B cell (primary cell): ENCODE data around the gene FRK. TPM values are rescaled to one million over a fixed set of nuclear protein-coding genes. Genes with fewer than 3 reads are reported as not detected.

ENCODE experiments used
- ATAC-seq: fragments of 200-7000 bp; cut with Tn5 transposase; one replicate; pipeline ENCODE4 v1.10.0; 2021; ENCODE audit warnings: low read depth, mild to moderate bottlenecking, moderate number of reproducible peaks, moderate library complexity
- CTCF ChIA-PET: fragments of 350-600 bp; sonication (Branson Sonifier 250); formaldehyde crosslinking; loops from one replicate; lab custom pipeline; 2021; ENCODE audit warnings: antibody characterized with exemption, inconsistent platforms; lab: Charles Lee
- POLR2A ChIA-PET: fragments of 350-600 bp; sonication (Branson Sonifier 250); formaldehyde crosslinking; loops from one replicate; lab custom pipeline; 2021; ENCODE audit warnings: antibody characterized with exemption; lab: Charles Lee
- DNase-seq: peaks from one replicate; pipeline ENCODE4 v3.0.0; 2013
- H2AFZ ChIP-seq: 2 replicates; pipeline ENCODE4 v1.6.1; 2012; ENCODE audit warnings: mild to moderate bottlenecking, low read depth, low read length; ENCODE audit not compliant: insufficient read depth, poor library complexity, severe bottlenecking
- H3K27ac ChIP-seq, 2 donors: 1 replicate in 1 of 2; 2 replicates in 1 of 2; pipeline ENCODE4 v1.5.1; 2012 to 2013; ENCODE audit warnings: low read length in 2 of 2, mild to moderate bottlenecking in 2 of 2, moderate library complexity in 1 of 2
- H3K27me3 ChIP-seq, 4 experiments: fragments of 200-600 bp in 1 of 4; sonication (generic) in 1 of 4; replicated peaks in 1 of 4; 1 replicate in 2 of 4; 2 replicates in 2 of 4; pipeline versions ENCODE4 v1.6.1 to v1.7.0; 2013 to 2016; ENCODE audit warnings: low read length in 3 of 4, mild to moderate bottlenecking in 2 of 4, mixed read lengths in 1 of 4, moderate library complexity in 1 of 4; ENCODE audit not compliant: insufficient read depth in 4 of 4, control insufficient read depth in 3 of 4; ENCODE audit errors: control extremely low read depth in 1 of 4
- H3K36me3 ChIP-seq, 2 experiments: replicated peaks in 1 of 2; 1 replicate in 1 of 2; 2 replicates in 1 of 2; pipeline versions ENCODE4 v1.6.1 to v1.7.1; 2013; ENCODE audit warnings: low read length in 1 of 2; ENCODE audit not compliant: insufficient read depth in 2 of 2, control insufficient read depth in 1 of 2; ENCODE audit errors: control extremely low read depth in 1 of 2, extremely low read depth in 1 of 2
- H3K4me1 ChIP-seq, 2 donors: fragments of 200-600 bp in 1 of 2; sonication (generic) in 1 of 2; 1 replicate in 1 of 2; 2 replicates in 1 of 2; pipeline versions ENCODE4 v1.5.1 to v1.6.1; 2013 to 2017; ENCODE audit warnings: low read length in 2 of 2; ENCODE audit not compliant: control insufficient read depth in 2 of 2, insufficient read depth in 2 of 2
- H3K4me2 ChIP-seq: replicated peaks from 2 replicates; pipeline ENCODE3; 2012; ENCODE audit warnings: mild to moderate bottlenecking, low read depth, low read length; ENCODE audit not compliant: poor library complexity, severe bottlenecking
- H3K4me3 ChIP-seq, 5 experiments: fragments of 200-600 bp in 1 of 5; sonication (generic) in 1 of 5; 1 replicate in 3 of 5; 2 replicates in 2 of 5; pipeline versions ENCODE4 v1.5.1 to v1.7.0; 2011 to 2016; ENCODE audit warnings: low read length in 4 of 5, mild to moderate bottlenecking in 4 of 5, low read depth in 2 of 5, control low read depth in 1 of 5, moderate library complexity in 1 of 5; ENCODE audit not compliant: insufficient read depth in 1 of 5; ENCODE audit errors: control extremely low read depth in 1 of 5, extremely low read depth in 1 of 5
- H3K79me2 ChIP-seq: fragments of 200-600 bp; sonication (generic); one replicate; pipeline ENCODE4 v1.6.0; 2016; ENCODE audit warnings: low read length; ENCODE audit not compliant: control insufficient read depth, insufficient read depth
- H3K9ac ChIP-seq: fragments of 200-600 bp; sonication (generic); 2 replicates; pipeline ENCODE4 v1.6.1; 2017; ENCODE audit warnings: mild to moderate bottlenecking, low read length, moderate library complexity
- H3K9me3 ChIP-seq, 3 donors: one replicate each; pipeline versions ENCODE4 v1.6.1 to v1.7.1; 2013; ENCODE audit warnings: low read length in 2 of 3; ENCODE audit not compliant: control insufficient read depth in 2 of 3, insufficient read depth in 1 of 3; ENCODE audit errors: control extremely low read depth in 1 of 3
- H4K20me1 ChIP-seq: 2 replicates; pipeline ENCODE4 v1.6.0; 2012; ENCODE audit warnings: mild to moderate bottlenecking, low read length; ENCODE audit not compliant: insufficient read depth, control insufficient read depth, poor library complexity, severe bottlenecking
- H3K27ac Mint-ChIP-seq: one replicate; pipeline ENCODE4 v1.8.0; 2021; ENCODE audit warnings: mixed read lengths
- H3K27me3 Mint-ChIP-seq: one replicate; pipeline ENCODE4 v1.8.0; 2021; ENCODE audit warnings: mixed read lengths
- H3K4me1 Mint-ChIP-seq: one replicate; pipeline ENCODE4 v1.8.0; 2021; ENCODE audit warnings: mixed read lengths
- H3K4me3 Mint-ChIP-seq: one replicate; pipeline ENCODE4 v1.8.0; 2021; ENCODE audit warnings: mixed read lengths
- H3K9me3 Mint-ChIP-seq: one replicate; pipeline ENCODE4 v1.8.0; 2022; ENCODE audit warnings: mixed read lengths; ENCODE audit not compliant: insufficient read depth
- EZH2 ChIP-seq: IDR thresholded peaks from 2 replicates; pipeline ENCODE4 v1.6.1; 2012; ENCODE audit warnings: borderline replicate concordance, low read depth, mild to moderate bottlenecking, moderate library complexity, low read length; ENCODE audit not compliant: insufficient read depth, poor library complexity, severe bottlenecking
- WGBS: methylation state at CpG from one replicate; pipeline ENCODE4 v1.1.5; 2013; ENCODE audit warnings: missing lambda C conversion rate; ENCODE audit not compliant: insufficient coverage; 5-methylcytosine and 5-hydroxymethylcytosine counted together
- intact Hi-C: fragments of 100-400 bp; cut with micrococcal nuclease; formaldehyde crosslinking; loops from one replicate; pipeline ENCODE4 v1.10.0; 2022
- polyA plus RNA-seq: library from polyadenylated mRNA; depleted of rRNA; stranded (reverse); fragments of >200 nt; gene quantifications from 2 replicates; pipeline ENCODE4 v1.2.3, GENCODE V29; 2012
- total RNA-seq, 2 donors: library from RNA; stranded (reverse); fragments of 120-200 nt in 1 of 2; gene quantifications; 1 replicate in 1 of 2; 2 replicates in 1 of 2; pipeline versions ENCODE4 v1.2.3 to v1.2.4, GENCODE V29; 2013 to 2022
- TF ChIP-seq, protein P1 (sequence below): fragments of 200-600 bp; IDR thresholded peaks from one replicate; pipeline ENCODE4 v1.8.0; 2022; ENCODE audit warnings: antibody characterized with exemption, mild to moderate bottlenecking

FRK gene
- total and polyA plus RNA-seq, 2 donors (not counting 1 experiment from before 2014, with no cell fraction given) = 0.01 to 0.07 TPM

DNA sequence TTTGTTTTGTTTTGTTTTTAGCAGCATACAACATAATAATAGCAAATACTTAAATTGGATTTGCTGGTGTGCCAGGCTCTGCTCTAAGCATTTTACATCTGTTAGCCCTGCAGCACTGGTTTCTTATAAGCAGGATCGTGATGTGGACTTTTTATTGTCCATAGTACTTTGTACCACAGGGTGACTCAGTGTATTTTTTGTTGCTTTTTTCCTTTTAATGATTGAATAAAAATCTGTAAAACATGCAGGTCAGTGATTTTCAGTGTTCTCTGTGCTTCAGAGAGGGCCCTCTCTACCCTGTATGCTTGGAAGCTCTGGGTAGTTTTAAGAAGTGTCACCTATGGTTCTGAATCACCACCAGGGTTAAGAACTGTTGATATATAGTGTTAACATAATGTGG lies 43.9 kb upstream of the FRK start:
- no peak overlapping the region for H3K27ac Mint-ChIP-seq
- no peak for TF ChIP-seq EZH2
- TF ChIP-seq, protein P1, sequence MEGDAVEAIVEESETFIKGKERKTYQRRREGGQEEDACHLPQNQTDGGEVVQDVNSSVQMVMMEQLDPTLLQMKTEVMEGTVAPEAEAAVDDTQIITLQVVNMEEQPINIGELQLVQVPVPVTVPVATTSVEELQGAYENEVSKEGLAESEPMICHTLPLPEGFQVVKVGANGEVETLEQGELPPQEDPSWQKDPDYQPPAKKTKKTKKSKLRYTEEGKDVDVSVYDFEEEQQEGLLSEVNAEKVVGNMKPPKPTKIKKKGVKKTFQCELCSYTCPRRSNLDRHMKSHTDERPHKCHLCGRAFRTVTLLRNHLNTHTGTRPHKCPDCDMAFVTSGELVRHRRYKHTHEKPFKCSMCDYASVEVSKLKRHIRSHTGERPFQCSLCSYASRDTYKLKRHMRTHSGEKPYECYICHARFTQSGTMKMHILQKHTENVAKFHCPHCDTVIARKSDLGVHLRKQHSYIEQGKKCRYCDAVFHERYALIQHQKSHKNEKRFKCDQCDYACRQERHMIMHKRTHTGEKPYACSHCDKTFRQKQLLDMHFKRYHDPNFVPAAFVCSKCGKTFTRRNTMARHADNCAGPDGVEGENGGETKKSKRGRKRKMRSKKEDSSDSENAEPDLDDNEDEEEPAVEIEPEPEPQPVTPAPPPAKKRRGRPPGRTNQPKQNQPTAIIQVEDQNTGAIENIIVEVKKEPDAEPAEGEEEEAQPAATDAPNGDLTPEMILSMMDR = no peak
- H3K9ac ChIP-seq = no peak overlapping the region
- H3K4me1 Mint-ChIP-seq = peaks cover 54% of the 10 kb centered on the region
- H3K27me3 Mint-ChIP-seq = no peaks in the 10 kb centered on the region
- peaks cover 0 to 34% of the 10 kb centered on the region in 2 experiments for H3K36me3 ChIP-seq
- intact Hi-C loops = loop anchor here (5.0 to 10.0 kb wide), 2 partner anchors 360 to 1573 kb away; partner anchors contain the start of genes CALHM6 and NUS1
- H2AFZ ChIP-seq = no peak overlapping the region
- ChIA-PET CTCF (no interaction called here), POLR2A (no interaction called here)
- peaks cover 23 to 25% of the 10 kb centered on the region in 2 donors for H3K4me1 ChIP-seq
- ATAC-seq = no peak
- H3K9me3 Mint-ChIP-seq = no peaks in the 10 kb centered on the region
- H3K27me3 ChIP-seq = no peaks in the 10 kb centered on the region
- no CpG with 5 or more reads among the region's 1 CpG for WGBS
- no peak overlapping the region for H3K4me3 ChIP-seq
- H4K20me1 ChIP-seq = peaks cover 33% of the 10 kb centered on the region
- no peak overlapping the region for H3K4me2 ChIP-seq
- peaks cover 46% of the 10 kb centered on the region for H3K79me2 ChIP-seq
- H3K9me3 ChIP-seq = no peaks in the 10 kb centered on the region
- DNase-seq = no peak
- no peak overlapping the region for H3K4me3 Mint-ChIP-seq
- no peak overlapping the region for H3K27ac ChIP-seq

DNA sequence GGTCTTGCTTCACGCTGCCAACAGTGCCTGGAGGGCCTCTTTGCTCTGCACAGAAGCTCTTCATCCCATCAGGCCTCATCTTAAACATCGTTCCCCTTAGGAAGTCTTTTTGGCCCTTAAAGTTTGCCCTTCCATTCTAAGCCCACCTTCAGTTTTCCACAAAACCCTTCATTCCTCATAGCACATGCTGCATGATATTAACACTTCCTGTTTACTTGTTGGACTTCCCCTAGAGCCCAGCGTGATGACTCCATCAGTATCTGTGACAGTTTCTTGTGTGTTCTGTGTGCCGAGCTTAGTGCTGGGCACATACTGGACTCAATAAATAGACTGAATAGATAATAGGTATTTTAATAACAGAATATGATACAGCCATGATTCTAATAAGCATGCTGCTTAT lies 42.2 kb upstream of the FRK start:
- Mint-ChIP-seq H3K4me1 (peaks cover 54% of the 10 kb centered on the region), H3K27ac (no peak overlapping the region), H3K27me3 (no peaks in the 10 kb centered on the region), H3K4me3 (peak overlapping the region; percentile 98), H3K9me3 (no peaks in the 10 kb centered on the region)
- intact Hi-C loops = loop anchor here (5.0 to 10.0 kb wide), 2 partner anchors 362 to 1574 kb away; partner anchors contain the start of genes CALHM6 and NUS1
- peaks cover 0 to 23% of the 10 kb centered on the region in 2 experiments for H3K36me3 ChIP-seq
- 95% methylated on average over 2 of the region's 4 CpGs for WGBS
- ATAC-seq (no peak), DNase-seq (no peak)
- ChIA-PET POLR2A (no interaction called here), CTCF (interaction anchor here (1.3 to 3.2 kb wide), 2 partner anchors 16 to 91 kb away, joined by 3 to 38 read pairs; no protein-coding TSS in a partner anchor)
- peak overlapping the region; percentile 87 for H3K4me2 ChIP-seq
- no peaks in the 10 kb centered on the region for H3K9me3 ChIP-seq
- peaks cover 46% of the 10 kb centered on the region for H3K79me2 ChIP-seq
- no peak overlapping the region for H2AFZ ChIP-seq
- no peak overlapping the region for H3K9ac ChIP-seq
- H3K4me1 ChIP-seq = peaks cover 23 to 25% of the 10 kb centered on the region in 2 donors
- H3K4me3 ChIP-seq = no peak overlapping the region
- no peaks in the 10 kb centered on the region for H3K27me3 ChIP-seq
- H3K27ac ChIP-seq = no peak overlapping the region
- no peak for TF ChIP-seq EZH2
- TF ChIP-seq, protein P1 = no peak
- peaks cover 33% of the 10 kb centered on the region for H4K20me1 ChIP-seq
